Endothelial cell (in vitro differentiated cells): ENCODE results near the gene TAF7. TPM values are rescaled to one million over a fixed set of nuclear protein-coding genes. Genes with fewer than 3 reads are reported as not detected.

Source experiments
- DNase-seq: peaks from one replicate; pipeline ENCODE4 v3.0.0; 2021; ENCODE audit warnings: low spot score
- H3K27ac Mint-ChIP-seq: one replicate; pipeline ENCODE4 v1.8.0; 2021; ENCODE audit warnings: mixed read lengths, inconsistent platforms; ENCODE audit not compliant: unreplicated experiment
- H3K27me3 Mint-ChIP-seq: one replicate; pipeline ENCODE4 v1.8.0; 2021; ENCODE audit warnings: mild to moderate bottlenecking, moderate library complexity, mixed read lengths, inconsistent platforms; ENCODE audit not compliant: unreplicated experiment
- H3K36me3 Mint-ChIP-seq: one replicate; pipeline ENCODE4 v1.8.0; 2021; ENCODE audit warnings: mild to moderate bottlenecking, low read depth, mixed read lengths, inconsistent platforms; ENCODE audit not compliant: unreplicated experiment
- H3K4me1 Mint-ChIP-seq: one replicate; pipeline ENCODE4 v1.8.0; 2021; ENCODE audit warnings: mild to moderate bottlenecking, mixed read lengths, inconsistent platforms; ENCODE audit not compliant: unreplicated experiment
- H3K4me3 Mint-ChIP-seq: one replicate; pipeline ENCODE4 v1.8.0; 2021; ENCODE audit warnings: mild to moderate bottlenecking, mixed read lengths, inconsistent platforms; ENCODE audit not compliant: unreplicated experiment
- H3K9me3 Mint-ChIP-seq: one replicate; pipeline ENCODE4 v1.8.0; 2021; ENCODE audit warnings: mixed read lengths, inconsistent platforms; ENCODE audit not compliant: unreplicated experiment
- total RNA-seq: library from RNA; stranded (reverse); fragmentation: NEBNext Ultra II Directional; extraction: Animal tissue kit (Norgen Biotek cat#: 25700); gene quantifications from one replicate; pipeline ENCODE4 v1.2.1, GENCODE V29; 2021; ENCODE audit not compliant: unreplicated experiment
- TF ChIP-seq, protein P1 (sequence below): fragments of 200-600 bp; sonication (generic); IDR thresholded peaks from one replicate; pipeline ENCODE4 v1.5.0; 2021; ENCODE audit warnings: antibody characterized with exemption; ENCODE audit not compliant: unreplicated experiment

The TAF7 gene
- total RNA-seq, 1 donor from 2014 or later: 86.4 TPM

DNA sequence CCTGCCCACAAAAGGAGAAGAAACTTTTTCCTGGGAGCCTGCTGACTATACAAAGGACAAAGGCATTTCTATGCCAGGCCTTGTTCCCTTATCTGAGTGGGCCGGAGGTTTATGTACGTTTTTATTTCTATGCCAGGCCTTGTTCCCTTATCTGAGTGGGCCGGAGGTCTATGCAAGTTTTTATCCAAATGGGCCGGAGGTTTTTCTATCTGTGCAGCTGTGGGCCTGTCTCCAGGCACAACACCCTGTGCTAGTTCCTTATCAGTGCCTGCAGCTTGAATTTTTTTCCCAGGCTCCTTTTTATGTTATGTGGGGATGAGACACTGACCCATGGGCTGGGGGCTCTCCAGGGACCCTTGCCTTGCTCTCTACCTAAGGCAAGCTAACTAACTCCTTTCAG lies 22.2 kb downstream of the TAF7 start:
- no peaks in the 10 kb centered on the region for H3K27me3 Mint-ChIP-seq
- H3K9me3 Mint-ChIP-seq: peaks cover 10% of the 10 kb centered on the region
- TF ChIP-seq, protein P1, sequence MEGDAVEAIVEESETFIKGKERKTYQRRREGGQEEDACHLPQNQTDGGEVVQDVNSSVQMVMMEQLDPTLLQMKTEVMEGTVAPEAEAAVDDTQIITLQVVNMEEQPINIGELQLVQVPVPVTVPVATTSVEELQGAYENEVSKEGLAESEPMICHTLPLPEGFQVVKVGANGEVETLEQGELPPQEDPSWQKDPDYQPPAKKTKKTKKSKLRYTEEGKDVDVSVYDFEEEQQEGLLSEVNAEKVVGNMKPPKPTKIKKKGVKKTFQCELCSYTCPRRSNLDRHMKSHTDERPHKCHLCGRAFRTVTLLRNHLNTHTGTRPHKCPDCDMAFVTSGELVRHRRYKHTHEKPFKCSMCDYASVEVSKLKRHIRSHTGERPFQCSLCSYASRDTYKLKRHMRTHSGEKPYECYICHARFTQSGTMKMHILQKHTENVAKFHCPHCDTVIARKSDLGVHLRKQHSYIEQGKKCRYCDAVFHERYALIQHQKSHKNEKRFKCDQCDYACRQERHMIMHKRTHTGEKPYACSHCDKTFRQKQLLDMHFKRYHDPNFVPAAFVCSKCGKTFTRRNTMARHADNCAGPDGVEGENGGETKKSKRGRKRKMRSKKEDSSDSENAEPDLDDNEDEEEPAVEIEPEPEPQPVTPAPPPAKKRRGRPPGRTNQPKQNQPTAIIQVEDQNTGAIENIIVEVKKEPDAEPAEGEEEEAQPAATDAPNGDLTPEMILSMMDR: no peak
- no peak overlapping the region for H3K4me3 Mint-ChIP-seq
- DNase-seq: no peak
- no peak overlapping the region for H3K27ac Mint-ChIP-seq
- H3K36me3 Mint-ChIP-seq: peaks cover 22% of the 10 kb centered on the region
- peaks cover 7% of the 10 kb centered on the region for H3K4me1 Mint-ChIP-seq

DNA sequence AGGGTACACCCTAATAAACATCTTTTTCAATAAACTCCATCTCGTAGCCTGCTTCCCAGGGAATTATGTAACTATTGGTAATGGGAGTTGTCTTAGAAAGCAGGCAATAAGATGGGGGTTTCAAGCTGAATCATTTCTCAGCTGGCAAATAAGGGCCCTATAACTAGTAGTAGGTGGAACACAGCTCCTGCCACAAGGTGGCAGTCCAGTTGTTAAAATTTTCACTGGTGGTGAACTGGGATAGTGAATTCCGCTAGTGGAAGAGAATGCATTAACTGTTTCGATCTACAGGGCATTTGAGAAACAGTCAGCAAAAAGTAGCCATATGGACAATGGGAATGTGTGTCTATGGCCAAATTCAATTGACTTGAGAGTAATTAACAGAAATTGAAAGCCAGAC lies 47.7 kb downstream of the TAF7 start:
- H3K27ac Mint-ChIP-seq: no peak overlapping the region
- H3K27me3 Mint-ChIP-seq: peaks cover 3% of the 10 kb centered on the region
- H3K4me1 Mint-ChIP-seq: no peaks in the 10 kb centered on the region
- H3K9me3 Mint-ChIP-seq: peaks cover 26% of the 10 kb centered on the region
- TF ChIP-seq, protein P1: no peak
- H3K36me3 Mint-ChIP-seq: peaks cover 37% of the 10 kb centered on the region
- H3K4me3 Mint-ChIP-seq: no peak overlapping the region
- no peak for DNase-seq

DNA sequence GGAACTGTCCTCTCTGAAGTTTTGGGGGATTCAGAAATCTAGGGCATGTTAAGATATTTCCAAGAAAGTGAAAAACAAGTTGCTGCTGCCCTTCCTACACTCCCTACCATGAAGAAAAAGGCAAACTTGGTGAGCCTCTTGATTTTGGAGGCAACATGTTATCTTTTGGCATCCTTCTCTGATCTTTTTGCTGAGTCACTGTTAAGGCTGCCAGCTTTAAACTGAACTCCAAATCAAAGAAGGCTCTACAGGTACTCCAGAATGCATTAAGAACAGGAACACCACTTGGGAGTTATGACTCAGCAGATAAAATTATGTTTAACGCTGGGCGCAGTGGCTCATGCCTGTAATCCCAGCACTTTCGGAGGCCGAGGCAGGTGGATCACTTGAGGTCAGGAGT lies 51.4 kb downstream of the TAF7 start:
- TF ChIP-seq, protein P1: no peak
- Mint-ChIP-seq H3K27me3 (peaks cover 3% of the 10 kb centered on the region), H3K27ac (no peak overlapping the region), H3K36me3 (peaks cover 49% of the 10 kb centered on the region), H3K9me3 (peaks cover 40% of the 10 kb centered on the region), H3K4me1 (no peaks in the 10 kb centered on the region), H3K4me3 (no peak overlapping the region)
- no peak for DNase-seq

Other genes with a start within 250 kb of the TAF7 start
- gene PCDHB2, start 226.2 kb downstream of the TAF7 start, total RNA-seq: 44.9 TPM
- gene PCDHB3, start 220.3 kb downstream of the TAF7 start, total RNA-seq: 6.5 TPM
- gene PCDHB4, start 199.0 kb downstream of the TAF7 start, total RNA-seq: 2.3 TPM
- gene PCDHB5, start 185.6 kb downstream of the TAF7 start, total RNA-seq: 7.8 TPM
- gene PCDHB6, start 170.7 kb downstream of the TAF7 start, total RNA-seq: 1.1 TPM
- gene PCDHB7, start 148.1 kb downstream of the TAF7 start, total RNA-seq: 4.6 TPM
- gene PCDHB8, start 143.0 kb downstream of the TAF7 start, total RNA-seq: 9.2 TPM
- 10.9 TPM for gene PCDHB16, start 138.4 kb downstream of the TAF7 start, total RNA-seq
- 15.2 TPM for gene PCDHB9, start 133.6 kb downstream of the TAF7 start, total RNA-seq
- 10.3 TPM for gene PCDHB10, start 128.4 kb downstream of the TAF7 start, total RNA-seq
- 6.4 TPM for gene PCDHB11, start 121.2 kb downstream of the TAF7 start, total RNA-seq
- gene PCDHB12, start 112.1 kb downstream of the TAF7 start, total RNA-seq: 8.4 TPM
- 7.1 TPM for gene PCDHB13, start 106.9 kb downstream of the TAF7 start, total RNA-seq
- gene PCDHB14, start 97.4 kb downstream of the TAF7 start, total RNA-seq: 8.4 TPM
- 10.5 TPM for gene PCDHB15, start 75.4 kb downstream of the TAF7 start, total RNA-seq
- gene SLC25A2, start 16.7 kb downstream of the TAF7 start, total RNA-seq: 0.62 TPM
- gene PCDHGA1, start 9.7 kb upstream of the TAF7 start, total RNA-seq: 1.4 TPM
- gene PCDHGA2, start 18.0 kb upstream of the TAF7 start, total RNA-seq: 1.6 TPM
- gene PCDHGA3, start 23.0 kb upstream of the TAF7 start, total RNA-seq: 1.4 TPM
- 3.1 TPM for gene PCDHGB1, start 29.3 kb upstream of the TAF7 start, total RNA-seq
- gene PCDHGA4, start 34.2 kb upstream of the TAF7 start, total RNA-seq: 2.0 TPM
- gene PCDHGB2, start 39.2 kb upstream of the TAF7 start, total RNA-seq: 11.1 TPM
- 2.4 TPM for gene PCDHGA5, start 43.4 kb upstream of the TAF7 start, total RNA-seq
- gene PCDHGB3, start 49.5 kb upstream of the TAF7 start, total RNA-seq: 4.1 TPM
- 3.9 TPM for gene PCDHGA6, start 53.1 kb upstream of the TAF7 start, total RNA-seq
- gene PCDHGA7, start 62.0 kb upstream of the TAF7 start, total RNA-seq: 6.3 TPM
- 13.2 TPM for gene PCDHGB4, start 66.9 kb upstream of the TAF7 start, total RNA-seq
- gene PCDHGA8, start 71.8 kb upstream of the TAF7 start, total RNA-seq: 2.6 TPM
- 5.5 TPM for gene PCDHGB5, start 77.2 kb upstream of the TAF7 start, total RNA-seq
- gene PCDHGA9, start 82.0 kb upstream of the TAF7 start, total RNA-seq: 3.1 TPM
- gene PCDHGB6, start 87.2 kb upstream of the TAF7 start, total RNA-seq: 60.0 TPM
- 43.0 TPM for gene PCDHGA10, start 92.2 kb upstream of the TAF7 start, total RNA-seq
- gene PCDHGB7, start 96.9 kb upstream of the TAF7 start, total RNA-seq: 45.2 TPM
- 10.8 TPM for gene PCDHGA11, start 100.3 kb upstream of the TAF7 start, total RNA-seq
- gene PCDHGA12, start 109.7 kb upstream of the TAF7 start, total RNA-seq: 3.8 TPM
- 68.2 TPM for gene PCDHGC3, start 155.2 kb upstream of the TAF7 start, total RNA-seq
- gene PCDHGC4, start 164.2 kb upstream of the TAF7 start, total RNA-seq: 3.5 TPM
- gene PCDHGC5, start 168.3 kb upstream of the TAF7 start, total RNA-seq: 2.9 TPM